Stimulated activated CD8-positive, alpha-beta memory T cell treated with anti-CD3 and anti-CD28 coated beads, Interleukin-2, amount 100 ng/mL, for 1 hour (primary cell): ENCODE measurements around the gene OPCML.

Experiments used
- DNase-seq, 2 donors: peaks; one replicate each; pipeline ENCODE4 v3.0.0-alpha.2; 2020; ENCODE audit warnings: low read depth in 2 of 2

Gene OPCML

DNA sequence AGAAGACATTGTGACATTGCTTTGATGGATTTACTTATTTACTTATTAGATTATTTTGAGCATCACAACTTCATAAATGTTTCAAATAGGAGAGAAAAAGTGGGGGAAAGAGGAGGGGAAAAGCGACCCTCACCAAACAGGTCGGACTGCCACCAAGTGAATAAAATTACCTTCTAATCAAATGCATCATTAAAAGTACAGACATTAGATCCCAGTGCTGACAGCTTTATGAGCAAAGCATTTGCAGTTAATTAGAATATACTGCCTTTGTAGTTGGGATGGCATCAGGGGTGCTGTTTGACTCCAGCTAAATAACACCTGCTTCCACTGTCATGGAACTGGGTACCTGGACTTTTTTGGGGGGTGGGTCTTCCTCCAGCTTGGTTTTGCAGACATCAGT is 299.6 kb downstream of the OPCML start:
- no peak for DNase-seq

DNA sequence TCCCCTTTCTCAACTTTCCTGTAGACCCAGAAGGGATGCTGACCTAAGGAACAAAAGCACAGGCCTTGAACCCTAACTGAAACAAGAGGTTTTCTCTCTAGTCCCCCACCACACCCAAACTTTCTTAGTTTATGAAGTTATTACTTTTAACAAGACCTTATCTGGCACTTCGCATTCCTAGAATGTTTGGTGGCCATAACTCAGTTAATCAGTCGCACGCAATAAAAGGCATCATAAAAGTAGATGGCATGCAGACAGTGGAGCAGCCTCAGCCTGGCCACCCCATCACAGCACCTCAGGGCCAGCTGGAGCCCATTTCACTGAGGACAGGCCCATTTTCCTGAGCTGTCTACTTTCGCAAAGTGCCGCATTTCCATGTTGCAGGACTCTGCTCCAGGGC is 301.9 kb downstream of the OPCML start:
- no peak for DNase-seq

DNA sequence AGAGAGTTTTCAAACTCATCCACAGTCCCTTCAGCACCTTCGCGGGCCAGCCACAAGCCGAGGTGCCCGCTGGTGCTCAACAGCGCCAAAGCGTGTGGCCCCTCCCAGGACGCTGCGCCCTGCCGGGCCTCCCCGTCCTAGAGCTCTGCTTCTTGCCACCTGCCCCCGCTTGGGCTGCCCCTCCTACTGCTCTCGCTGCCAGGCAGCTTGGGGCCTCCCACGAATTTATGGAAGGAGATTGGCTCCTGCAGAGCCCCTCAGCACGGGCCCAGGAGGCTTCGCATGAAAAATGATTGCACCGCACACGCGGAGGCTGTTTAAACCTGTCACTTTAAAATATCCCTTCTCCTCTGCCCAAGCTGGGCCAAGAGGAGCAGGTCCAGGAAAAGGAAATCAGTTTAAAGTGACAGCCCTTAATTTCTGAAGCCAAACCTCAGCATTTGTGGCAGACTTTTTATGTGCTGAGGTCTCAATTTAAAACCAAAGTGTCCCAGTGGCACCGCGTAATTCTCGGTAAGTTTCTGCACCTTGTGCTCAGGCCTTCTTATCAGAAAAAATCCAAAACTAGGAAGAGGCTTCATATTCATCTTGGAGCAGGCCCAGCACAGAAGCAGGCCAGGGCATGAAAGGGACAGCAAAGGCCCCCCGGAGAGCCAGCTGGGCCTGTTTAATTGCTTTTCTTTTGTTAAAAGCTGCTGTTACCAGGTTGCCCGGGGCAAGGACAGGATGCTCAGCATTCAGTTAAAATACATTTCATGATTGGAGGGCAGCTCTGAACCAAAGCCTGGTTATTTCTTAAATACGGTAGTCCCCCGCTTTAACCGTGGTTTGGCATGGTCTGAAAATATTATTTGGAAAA is 303.6 kb downstream of the OPCML start:
- no peak for DNase-seq

DNA sequence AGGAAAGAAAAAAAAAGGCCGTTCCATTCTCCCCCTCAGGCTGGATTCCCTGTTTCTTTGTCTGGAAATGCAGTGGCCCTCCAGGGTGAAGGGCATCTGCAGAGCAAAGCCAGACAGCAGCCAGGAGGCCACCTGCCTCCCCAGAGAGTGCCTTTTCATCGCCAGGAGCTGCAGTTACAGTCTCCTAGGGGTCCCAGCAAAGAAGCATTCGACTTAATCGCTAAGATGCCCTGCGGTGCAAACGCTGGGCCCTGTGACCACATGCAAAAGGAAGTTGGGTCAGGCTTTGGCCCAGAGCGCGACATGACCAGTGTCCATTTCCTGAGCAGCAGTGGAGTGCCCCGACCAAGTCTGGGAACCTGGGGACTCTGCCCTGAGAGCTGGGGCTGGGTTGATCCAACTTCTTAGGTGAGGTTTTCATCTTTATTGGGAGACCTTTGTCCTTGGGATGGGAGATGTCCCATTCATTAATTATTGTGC is 304.6 kb downstream of the OPCML start:
- DNase-seq: no peak

DNA sequence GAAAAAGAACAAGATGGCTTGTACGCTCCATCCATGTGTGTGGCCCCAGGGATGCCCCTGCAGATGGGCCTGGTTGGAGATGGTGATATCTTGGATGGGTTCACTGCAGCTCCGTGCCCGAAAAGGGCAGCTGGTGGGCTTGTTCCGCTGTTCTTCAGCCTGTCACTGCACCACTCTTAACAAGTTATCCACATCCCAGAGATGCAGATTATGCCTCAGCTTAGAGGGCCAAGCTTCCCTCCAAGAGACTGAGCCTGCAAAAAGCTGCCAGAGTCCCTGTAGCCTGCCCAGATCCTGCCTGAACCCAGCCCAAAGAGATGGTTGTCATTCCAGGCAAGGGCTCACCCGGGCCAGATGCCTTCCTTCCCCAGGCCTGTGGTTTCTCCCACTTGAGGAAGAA is 308.0 kb downstream of the OPCML start:
- no peak for DNase-seq

DNA sequence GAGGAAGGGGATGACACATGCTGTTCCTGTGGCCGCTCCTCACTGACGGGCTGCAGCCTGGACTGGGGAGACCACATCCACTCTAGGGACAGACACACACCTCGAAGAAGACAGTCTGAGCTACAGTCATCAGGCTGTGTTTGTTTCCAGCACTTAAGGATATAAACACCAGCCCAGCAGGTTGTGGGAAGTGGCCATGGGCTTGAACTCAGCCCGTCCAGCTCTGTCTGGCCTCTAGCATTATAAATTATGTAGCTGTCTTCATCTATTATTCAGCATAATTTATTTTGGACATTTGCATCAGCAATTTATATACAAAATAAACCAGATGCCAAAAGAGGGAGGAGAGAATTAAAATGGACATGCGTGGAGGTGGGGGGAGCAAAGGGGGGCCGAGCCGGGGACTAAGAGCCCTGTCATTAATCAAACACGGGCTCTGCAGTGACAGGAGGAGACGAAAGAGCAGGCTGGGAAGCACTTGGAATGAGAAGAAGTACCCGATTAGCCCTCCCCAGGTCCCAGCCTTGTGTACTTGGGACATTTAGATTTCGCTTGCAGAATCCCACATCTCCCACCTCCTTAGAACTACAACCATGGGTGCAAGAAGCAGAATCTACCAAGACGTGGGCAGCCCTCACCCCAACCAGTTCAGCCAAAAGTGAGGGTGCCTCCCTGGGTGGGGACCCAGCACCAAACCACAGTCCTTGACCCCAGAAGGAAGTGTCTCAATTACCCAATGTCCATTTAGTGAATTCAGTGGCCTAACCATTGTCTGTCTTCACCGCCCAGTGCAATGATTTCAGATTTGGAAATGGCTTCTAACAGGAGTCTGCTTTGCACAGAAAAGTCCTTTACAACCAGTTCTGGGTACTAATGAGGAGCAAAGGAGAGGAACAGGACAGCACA is 309.6 kb downstream of the OPCML start:
- DNase-seq: no peak

DNA sequence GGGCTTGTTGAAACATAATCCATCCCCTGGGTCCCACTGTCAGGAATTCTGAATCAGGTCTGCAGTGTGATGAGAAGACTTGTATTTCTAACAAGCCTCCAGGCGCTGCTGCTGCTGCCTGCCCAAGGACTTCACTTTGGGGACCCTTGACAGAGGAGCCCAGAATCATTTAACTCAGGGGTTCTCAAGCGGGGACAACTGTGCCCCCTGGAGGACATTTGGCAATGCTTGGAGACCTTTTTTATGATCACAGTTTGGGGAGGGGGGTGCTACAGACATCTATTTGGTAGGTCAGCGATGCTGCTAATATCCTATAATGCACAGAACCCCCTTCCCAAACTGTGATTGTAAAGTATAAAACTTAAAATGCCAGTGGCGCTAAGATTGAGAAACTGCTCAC is 312.8 kb downstream of the OPCML start:
- no peak for DNase-seq

DNA sequence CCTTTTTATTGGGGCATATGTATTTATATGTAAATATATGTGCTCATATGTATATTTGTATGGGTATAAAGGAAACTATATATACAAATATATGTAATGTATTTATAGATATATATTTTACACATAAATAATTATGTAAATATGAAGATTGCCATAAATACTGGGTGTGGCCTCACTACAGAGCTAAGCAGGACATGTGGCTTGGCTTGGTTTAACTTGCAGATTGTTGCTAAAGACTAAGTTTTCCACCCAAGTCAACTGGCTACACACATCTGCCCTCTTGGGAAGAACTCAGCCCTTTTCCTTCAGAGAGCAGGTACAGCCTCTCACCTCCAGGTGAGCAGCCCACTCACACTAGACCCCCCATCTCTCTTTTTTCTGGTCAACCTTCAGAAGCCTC is 315.5 kb downstream of the OPCML start:
- DNase-seq: no peak

DNA sequence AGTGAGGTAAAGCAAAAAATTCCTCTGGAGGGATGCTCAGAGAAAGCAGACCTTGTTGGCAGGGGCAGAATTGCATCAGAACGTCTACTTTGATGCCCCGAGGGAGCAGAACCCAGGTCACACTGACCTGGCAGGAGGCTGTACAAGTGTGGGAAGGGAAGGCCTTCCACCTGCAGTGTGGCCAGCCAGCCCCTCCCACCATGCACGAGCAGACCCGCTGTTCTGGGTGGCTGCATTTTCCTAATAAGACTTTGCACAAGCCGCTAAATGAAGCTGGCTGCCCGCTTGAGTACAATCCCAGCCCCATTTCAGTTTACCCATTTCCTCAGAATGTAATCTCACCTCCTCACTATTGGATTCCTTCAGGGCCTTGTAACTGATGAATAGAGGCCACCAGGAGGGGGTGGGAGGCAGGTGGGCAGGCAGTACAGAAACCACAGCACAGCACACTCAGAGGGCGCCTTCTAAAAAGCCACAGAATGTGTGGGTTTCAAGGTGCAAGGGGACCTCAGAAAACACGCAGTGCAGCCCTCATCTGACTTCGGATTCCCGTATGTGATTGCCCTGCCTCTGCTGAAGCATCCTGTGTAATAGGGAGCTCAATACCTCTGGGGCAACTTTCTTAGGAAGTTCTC is 316.6 kb downstream of the OPCML start:
- DNase-seq: no peak

DNA sequence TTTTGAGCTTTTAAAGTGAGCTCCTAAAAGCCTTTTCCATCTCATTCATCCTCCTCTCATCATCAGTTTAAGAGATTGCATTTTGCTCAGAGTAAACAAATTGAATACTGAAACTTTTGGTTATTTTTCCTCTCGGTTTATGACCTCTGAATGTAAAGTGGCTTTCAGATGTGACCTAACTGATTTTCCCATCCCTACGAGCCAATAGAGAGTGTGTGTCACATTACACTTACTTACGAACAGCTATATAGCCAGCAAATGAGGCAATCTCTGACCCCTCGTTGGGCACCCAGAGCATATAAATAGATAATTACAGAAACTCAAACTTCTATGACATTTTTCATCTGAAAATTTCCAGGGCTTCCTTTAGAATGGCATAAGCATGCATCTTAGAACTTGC is 317.7 kb downstream of the OPCML start:
- DNase-seq: no peak

DNA sequence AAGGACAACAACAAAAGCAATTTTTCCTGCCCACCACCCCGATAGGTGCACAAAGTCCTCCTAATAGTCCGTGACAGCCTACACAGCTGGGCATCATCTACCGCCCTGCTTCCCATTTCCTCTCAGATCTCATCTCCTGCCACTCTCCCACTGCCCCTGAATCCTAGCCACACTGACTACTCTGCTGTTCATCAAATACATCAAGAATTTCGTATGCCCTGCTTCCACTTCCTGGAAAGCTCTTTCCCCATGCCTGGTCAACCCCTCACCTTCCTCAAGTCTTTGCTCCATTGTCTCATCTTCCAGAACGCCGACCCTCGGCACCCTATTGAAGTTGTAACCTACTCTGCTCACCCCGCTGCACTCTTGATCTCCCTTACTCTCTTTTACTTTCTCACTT is 320.1 kb downstream of the OPCML start:
- DNase-seq: no peak

DNA sequence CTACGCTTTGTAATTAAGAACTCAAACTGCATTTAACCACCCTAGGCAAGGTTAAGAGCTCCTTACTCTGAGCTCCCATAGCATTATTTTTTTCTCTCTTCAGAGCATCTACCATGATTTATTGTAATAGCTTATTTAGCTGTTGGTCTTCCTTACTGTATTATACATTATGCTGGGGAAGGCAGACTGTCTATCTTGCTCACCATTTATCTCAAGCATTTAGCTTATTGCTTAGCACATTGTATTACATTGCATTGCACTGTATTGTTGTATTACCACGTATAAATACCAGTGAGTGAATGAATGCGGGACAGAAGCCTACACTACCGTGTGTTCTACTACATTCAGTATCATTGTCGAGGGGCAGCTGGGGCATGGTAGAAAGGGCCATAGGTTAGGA is 324.3 kb downstream of the OPCML start:
- DNase-seq: no peak

DNA sequence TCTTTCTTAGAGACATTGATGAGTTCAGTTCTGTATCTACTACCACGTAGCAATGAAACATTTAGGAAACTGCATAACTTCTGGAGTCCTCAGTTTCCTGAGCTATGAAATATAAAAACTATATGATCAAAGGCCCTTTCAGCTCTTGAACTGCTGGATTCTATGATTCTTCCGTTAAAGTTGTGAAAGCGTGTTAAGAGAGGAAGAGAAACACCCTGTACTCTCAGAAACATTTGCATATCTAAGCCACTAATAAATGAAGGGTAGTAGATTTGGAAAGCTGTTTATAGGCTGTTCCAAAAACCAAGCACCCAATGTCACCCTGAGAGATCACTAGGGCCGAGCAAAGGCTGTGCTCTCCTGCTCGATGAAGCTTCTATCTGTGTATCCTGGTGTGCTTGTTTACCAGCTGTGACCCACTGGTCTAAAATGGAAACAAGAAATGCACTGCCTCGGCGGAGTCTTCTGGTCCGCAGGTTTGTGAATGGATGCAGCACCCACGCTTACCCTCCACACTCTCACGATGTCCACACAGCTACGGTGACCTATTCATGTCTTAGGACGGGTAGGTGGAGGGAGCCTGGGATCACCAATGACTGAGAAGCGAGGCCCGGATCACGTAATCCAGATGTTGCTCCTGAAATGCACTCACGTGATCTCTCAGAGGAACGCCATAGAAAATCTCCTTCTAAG is 325.8 kb downstream of the OPCML start:
- DNase-seq: no peak

DNA sequence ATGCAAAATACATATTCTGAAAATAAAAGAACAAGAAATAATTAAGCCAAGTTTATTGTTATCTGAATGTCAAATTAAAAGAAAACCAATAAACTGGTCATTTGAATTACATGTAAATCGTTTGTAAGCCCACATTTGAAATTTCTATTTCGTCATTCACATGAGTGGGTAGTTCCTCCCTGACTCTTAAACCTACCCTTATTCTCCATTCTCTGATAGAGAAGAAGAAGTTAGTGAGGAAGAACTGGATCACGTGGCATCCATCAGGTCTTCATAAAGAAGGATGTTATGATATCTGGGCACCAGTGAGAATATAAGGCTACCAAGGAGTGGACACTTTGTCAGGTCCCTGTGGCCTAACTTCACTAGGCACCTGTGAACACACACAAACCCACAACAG is 328.1 kb downstream of the OPCML start:
- DNase-seq: no peak

DNA sequence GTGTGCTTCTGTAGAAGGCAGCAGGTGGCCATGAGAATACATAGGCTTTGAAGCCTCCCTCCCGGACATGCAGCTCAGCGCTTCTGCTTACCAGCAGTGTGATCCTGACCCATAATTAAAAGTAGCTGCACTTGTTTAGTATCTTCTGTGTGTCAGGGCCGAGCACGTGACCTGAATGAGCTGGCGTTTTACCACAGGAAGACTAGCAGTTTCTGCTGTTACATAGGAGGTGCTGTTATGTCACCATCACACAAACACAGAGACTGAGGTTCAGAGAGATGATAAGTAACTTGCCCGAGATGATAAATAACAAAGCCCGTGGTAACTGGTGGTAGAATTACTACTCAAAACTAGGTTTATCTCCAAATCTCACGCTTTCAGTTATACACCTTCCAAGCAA is 329.5 kb downstream of the OPCML start:
- DNase-seq: no peak

DNA sequence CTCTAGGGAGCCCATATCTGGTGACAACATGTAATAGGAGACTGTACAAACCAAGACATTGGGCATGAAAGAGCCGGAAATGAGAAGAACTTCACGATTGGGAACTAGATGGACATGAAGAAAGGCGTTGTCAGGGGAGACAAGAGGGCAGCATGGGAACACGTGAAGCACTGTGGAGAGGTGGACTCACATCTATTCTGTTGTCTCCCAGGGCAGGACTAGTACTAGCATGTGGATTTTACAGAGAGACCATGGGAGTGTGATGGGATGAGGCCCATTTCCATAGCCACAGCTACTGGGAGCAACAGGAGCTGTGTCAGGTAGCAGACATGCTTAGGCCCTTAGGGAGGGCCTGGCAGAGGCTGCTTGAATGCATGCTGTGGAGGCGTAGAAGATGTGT is 333.9 kb downstream of the OPCML start:
- DNase-seq: no peak

DNA sequence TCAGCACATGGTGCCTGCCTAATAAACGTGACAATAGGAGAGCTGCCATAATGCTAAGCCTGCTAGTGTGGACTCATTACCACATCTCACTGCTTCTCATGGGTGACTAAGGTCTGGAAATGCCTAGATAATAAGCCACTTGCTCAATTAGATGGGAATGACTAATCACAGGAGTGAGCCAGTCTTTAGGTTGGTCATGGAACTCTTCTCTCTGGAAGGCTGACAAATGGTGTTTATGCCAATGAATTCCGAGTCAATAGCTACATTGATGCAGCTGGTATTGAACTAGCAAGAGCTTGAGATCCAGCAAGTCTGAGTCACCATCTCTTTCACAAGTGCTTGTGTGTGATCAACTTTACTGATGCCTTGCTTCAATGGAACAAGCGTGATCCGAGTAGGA is 334.9 kb downstream of the OPCML start:
- no peak for DNase-seq

DNA sequence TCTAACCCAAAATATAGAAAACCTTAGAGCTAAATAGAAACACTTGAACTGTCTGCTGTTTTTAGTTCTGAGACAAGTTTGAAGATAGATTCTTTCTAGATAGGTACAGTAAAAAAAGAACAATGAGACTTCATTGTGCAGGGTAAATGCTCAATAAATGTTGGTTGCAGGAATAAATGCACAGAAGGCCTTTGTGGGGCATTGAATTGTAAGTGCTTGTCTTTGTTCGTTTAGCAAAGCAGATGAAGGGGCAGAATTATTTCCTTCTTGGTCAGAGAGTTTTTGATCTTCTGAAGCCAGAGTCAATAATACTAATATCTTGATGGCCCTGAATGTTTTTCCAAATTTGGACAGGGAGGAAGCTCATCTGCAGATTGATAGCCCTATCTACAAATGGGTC is 340.4 kb downstream of the OPCML start:
- DNase-seq: no peak

DNA sequence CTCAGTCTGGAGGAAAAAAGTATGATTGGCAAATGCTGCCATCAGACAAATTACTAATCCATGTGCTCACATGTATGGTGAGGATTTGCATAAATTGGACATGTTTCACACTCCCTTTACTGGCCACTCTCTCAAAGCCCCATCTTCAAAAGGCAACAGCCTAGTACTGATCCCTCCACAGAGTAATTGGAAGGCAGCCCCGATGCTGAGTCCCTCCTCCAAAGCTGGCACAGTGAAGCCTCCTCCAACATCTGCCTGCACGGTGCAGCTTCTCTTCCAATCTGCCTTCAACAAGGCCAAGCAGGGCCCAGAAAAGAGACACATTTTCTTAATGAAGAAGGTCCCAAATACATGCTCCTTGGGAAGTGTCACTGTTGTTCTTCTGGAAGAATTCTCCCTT is 350.6 kb downstream of the OPCML start:
- DNase-seq: no peak

DNA sequence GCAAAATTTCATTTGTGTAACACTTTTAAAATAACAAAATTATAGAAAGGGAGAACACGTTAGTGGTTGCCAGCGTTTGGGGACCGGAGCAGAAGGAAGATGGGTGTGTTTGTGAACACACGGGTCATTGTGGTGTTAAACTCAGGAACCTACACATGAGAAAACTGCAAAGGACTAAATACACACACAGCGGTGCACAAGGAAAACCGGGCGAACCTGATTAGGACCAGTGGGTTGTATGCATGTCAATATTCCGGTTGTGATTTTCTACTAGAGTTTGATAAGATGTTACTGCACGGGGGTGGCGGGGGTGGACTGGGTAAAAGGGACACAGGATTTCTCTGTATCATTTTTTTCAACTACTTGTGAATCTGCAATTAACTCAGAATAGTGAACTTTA is 351.2 kb downstream of the OPCML start:
- DNase-seq: no peak

DNA sequence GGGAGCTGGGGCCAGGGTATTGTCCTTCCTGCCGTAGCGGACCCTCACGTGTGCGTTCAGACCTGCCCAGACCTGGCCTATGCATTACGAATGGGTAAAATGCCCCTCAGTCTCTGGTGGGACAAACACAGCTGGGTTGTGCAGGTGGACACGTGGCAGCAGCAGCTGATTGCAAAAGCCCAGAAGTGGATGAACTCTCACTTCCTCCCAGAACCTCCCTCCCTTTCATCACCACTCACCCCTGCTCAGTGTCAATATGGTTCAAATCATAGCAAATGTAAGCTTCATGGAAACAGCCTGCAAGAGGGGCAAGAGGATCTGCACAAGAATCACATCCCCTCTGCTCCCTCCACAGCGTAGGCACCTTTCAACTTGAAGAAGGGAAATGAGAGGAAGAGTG is 352.1 kb downstream of the OPCML start:
- no peak for DNase-seq

DNA sequence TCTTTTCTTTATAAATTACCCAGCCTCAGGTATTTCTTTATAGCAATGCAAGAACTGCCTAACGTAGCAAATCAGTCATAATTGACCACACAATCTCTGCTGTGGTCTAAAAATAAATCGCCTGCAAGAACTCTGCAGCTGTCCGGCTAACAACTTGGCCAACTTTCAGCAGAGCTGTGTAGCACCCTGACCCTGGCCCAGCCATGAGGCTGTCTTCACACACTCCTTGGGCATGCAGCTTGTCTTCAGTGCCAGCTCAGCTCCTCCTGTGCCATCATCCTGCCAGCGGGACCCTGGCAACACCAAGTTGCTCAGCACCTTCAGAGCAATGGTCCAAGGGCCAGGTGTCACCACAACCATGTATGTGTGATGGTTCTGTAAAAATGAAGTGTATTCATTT is 355.6 kb downstream of the OPCML start:
- no peak for DNase-seq
